Panc1 (cell line): Measurements from ENCODE around the gene TJP3. TPM values are rescaled to one million over a fixed set of nuclear protein-coding genes. Genes with fewer than 3 reads are reported as not detected.

Experiments used
- ATAC-seq: fragments of 200-7000 bp; cut with Tn5 transposase; 2 replicates; pipeline ENCODE4 v1.9.1; 2020; ENCODE audit warnings: mild to moderate bottlenecking, moderate library complexity
- BruUV-seq: library from RNA; stranded (reverse); fragments of 400-500 nt; replicated peaks from 2 replicates; lab custom pipeline; 2021; lab: Mats Ljungman, UMichigan
- CTCF ChIA-PET: fragments of 300-600 bp; sonication (Branson Sonifier 250); formaldehyde crosslinking; loops from one replicate; lab custom pipeline; 2022; ENCODE audit warnings: antibody characterized with exemption; lab: Charles Lee
- POLR2A ChIA-PET: fragments of 300-600 bp; sonication (Branson Sonifier 250); formaldehyde crosslinking; loops from one replicate; lab custom pipeline; 2022; ENCODE audit warnings: antibody characterized with exemption; lab: Charles Lee
- DNase-seq: peaks from one replicate; pipeline ENCODE4 v3.0.0-alpha.2; 2010; ENCODE audit warnings: low read depth, low spot score
- H3K27ac ChIP-seq: 2 replicates; pipeline ENCODE4 v1.5.1; 2011; ENCODE audit warnings: mild to moderate bottlenecking, low read length, inconsistent platforms
- H3K27me3 ChIP-seq: fragments of 200-500 bp; sonication (Bioruptor generic); 2 replicates; pipeline ENCODE4 v1.6.0; 2014; ENCODE audit warnings: low read length, inconsistent platforms; ENCODE audit not compliant: control insufficient read depth, insufficient read depth
- H3K36me3 ChIP-seq: fragments of 200-500 bp; sonication (Bioruptor generic); 2 replicates; pipeline ENCODE4 v1.5.1; 2014; ENCODE audit warnings: inconsistent platforms, mild to moderate bottlenecking, low read length, moderate library complexity; ENCODE audit not compliant: control insufficient read depth, insufficient read depth
- H3K4me1 ChIP-seq: 2 replicates; pipeline ENCODE4 v1.5.1; 2011; ENCODE audit warnings: inconsistent platforms, mild to moderate bottlenecking, low read length, moderate library complexity; ENCODE audit not compliant: control insufficient read depth, insufficient read depth
- H3K4me3 ChIP-seq, 2 experiments: 2 replicates each; pipeline ENCODE4 v1.5.1; 2011 to 2012; ENCODE audit warnings: low read depth in 2 of 2, low read length in 2 of 2, mild to moderate bottlenecking in 2 of 2, inconsistent platforms in 1 of 2, moderate library complexity in 1 of 2
- H3K9me3 ChIP-seq: fragments of 200-500 bp; sonication (Bioruptor generic); 2 replicates; pipeline ENCODE4 v1.5.1; 2014; ENCODE audit warnings: low read depth, mild to moderate bottlenecking, inconsistent platforms, low read length, moderate library complexity; ENCODE audit not compliant: control insufficient read depth, insufficient read depth
- POLR2AphosphoS5 ChIP-seq: IDR thresholded peaks from 2 replicates; pipeline ENCODE4 v1.6.1; 2012; ENCODE audit warnings: mild to moderate bottlenecking, low read depth, low read length, moderate library complexity
- SIN3A ChIP-seq: IDR thresholded peaks from 2 replicates; pipeline ENCODE4 v1.6.1; 2012; ENCODE audit warnings: low read depth, mild to moderate bottlenecking, low read length, moderate library complexity, borderline replicate concordance; ENCODE audit not compliant: insufficient read depth
- TCF7L2 ChIP-seq: IDR thresholded peaks from 2 replicates; pipeline ENCODE4 v1.6.1; 2011; ENCODE audit warnings: mild to moderate bottlenecking, low read depth, low read length, inconsistent platforms
- in situ Hi-C: cut with HindIII; loops from 2 replicates; pipeline ENCODE4 v1.10.0; 2016; ENCODE audit warnings: low sequenced_read_pairs, low pct_unique_long_range_greater_than_20kb
- intact Hi-C: fragments of 100-400 bp; cut with micrococcal nuclease; formaldehyde crosslinking; loops from one replicate; pipeline ENCODE4 v1.10.0; 2022; ENCODE audit not compliant: unreplicated experiment
- total RNA-seq: library from RNA; stranded (reverse); gene quantifications from one replicate; pipeline ENCODE4 v1.2.1, GENCODE V29; 2021; ENCODE audit not compliant: unreplicated experiment
- TF ChIP-seq, protein P1 (sequence below): fragments of 450-650 bp; IDR thresholded peaks from 2 replicates; pipeline ENCODE4 v1.5.1; 2017; ENCODE audit warnings: mild to moderate bottlenecking
- TF ChIP-seq, protein P2 (sequence below), 2 experiments: IDR thresholded peaks; 2 replicates each; pipeline ENCODE4 v1.6.1; 2011 to 2012; ENCODE audit warnings: low read depth in 2 of 2, control low read depth in 1 of 2, low read length in 1 of 2, mild to moderate bottlenecking in 1 of 2, moderate library complexity in 1 of 2; ENCODE audit not compliant: insufficient read depth in 1 of 2

TJP3 gene
- total RNA-seq, 1 experiment from 2014 or later, result 2.7 TPM

GRCh38 chr19:3736106-3736724 lies 28.0 kb downstream of the TJP3 start:
- Histone ChIP-seq H3K4me3 (no peak overlapping the region), H3K36me3 (no peaks in the 10 kb centered on the region), H3K27ac (no peak overlapping the region), H3K9me3 (no peaks in the 10 kb centered on the region), H3K27me3 (no peaks in the 10 kb centered on the region), H3K4me1 (no peaks in the 10 kb centered on the region)
- intact Hi-C loops (no loop called here), in situ Hi-C loops (no loop called here)
- TF ChIP-seq, protein P1, sequence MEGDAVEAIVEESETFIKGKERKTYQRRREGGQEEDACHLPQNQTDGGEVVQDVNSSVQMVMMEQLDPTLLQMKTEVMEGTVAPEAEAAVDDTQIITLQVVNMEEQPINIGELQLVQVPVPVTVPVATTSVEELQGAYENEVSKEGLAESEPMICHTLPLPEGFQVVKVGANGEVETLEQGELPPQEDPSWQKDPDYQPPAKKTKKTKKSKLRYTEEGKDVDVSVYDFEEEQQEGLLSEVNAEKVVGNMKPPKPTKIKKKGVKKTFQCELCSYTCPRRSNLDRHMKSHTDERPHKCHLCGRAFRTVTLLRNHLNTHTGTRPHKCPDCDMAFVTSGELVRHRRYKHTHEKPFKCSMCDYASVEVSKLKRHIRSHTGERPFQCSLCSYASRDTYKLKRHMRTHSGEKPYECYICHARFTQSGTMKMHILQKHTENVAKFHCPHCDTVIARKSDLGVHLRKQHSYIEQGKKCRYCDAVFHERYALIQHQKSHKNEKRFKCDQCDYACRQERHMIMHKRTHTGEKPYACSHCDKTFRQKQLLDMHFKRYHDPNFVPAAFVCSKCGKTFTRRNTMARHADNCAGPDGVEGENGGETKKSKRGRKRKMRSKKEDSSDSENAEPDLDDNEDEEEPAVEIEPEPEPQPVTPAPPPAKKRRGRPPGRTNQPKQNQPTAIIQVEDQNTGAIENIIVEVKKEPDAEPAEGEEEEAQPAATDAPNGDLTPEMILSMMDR, result no peak
- TF ChIP-seq TCF7L2 (no peak), POLR2AphosphoS5 (no peak), SIN3A (no peak)
- TF ChIP-seq, protein P2, sequence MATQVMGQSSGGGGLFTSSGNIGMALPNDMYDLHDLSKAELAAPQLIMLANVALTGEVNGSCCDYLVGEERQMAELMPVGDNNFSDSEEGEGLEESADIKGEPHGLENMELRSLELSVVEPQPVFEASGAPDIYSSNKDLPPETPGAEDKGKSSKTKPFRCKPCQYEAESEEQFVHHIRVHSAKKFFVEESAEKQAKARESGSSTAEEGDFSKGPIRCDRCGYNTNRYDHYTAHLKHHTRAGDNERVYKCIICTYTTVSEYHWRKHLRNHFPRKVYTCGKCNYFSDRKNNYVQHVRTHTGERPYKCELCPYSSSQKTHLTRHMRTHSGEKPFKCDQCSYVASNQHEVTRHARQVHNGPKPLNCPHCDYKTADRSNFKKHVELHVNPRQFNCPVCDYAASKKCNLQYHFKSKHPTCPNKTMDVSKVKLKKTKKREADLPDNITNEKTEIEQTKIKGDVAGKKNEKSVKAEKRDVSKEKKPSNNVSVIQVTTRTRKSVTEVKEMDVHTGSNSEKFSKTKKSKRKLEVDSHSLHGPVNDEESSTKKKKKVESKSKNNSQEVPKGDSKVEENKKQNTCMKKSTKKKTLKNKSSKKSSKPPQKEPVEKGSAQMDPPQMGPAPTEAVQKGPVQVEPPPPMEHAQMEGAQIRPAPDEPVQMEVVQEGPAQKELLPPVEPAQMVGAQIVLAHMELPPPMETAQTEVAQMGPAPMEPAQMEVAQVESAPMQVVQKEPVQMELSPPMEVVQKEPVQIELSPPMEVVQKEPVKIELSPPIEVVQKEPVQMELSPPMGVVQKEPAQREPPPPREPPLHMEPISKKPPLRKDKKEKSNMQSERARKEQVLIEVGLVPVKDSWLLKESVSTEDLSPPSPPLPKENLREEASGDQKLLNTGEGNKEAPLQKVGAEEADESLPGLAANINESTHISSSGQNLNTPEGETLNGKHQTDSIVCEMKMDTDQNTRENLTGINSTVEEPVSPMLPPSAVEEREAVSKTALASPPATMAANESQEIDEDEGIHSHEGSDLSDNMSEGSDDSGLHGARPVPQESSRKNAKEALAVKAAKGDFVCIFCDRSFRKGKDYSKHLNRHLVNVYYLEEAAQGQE (IDR thresholded peaks at IDR 0.05; ENCODE audit: insufficient read depth in 1 of 2, low read depth in 2 of 2, low read length in 1 of 2), result no peak
- no peak for ATAC-seq
- DNase-seq, result no peak
- ChIA-PET POLR2A (no interaction called here), CTCF (no interaction called here)
- no TSS peak for BruUV-seq

DNA sequence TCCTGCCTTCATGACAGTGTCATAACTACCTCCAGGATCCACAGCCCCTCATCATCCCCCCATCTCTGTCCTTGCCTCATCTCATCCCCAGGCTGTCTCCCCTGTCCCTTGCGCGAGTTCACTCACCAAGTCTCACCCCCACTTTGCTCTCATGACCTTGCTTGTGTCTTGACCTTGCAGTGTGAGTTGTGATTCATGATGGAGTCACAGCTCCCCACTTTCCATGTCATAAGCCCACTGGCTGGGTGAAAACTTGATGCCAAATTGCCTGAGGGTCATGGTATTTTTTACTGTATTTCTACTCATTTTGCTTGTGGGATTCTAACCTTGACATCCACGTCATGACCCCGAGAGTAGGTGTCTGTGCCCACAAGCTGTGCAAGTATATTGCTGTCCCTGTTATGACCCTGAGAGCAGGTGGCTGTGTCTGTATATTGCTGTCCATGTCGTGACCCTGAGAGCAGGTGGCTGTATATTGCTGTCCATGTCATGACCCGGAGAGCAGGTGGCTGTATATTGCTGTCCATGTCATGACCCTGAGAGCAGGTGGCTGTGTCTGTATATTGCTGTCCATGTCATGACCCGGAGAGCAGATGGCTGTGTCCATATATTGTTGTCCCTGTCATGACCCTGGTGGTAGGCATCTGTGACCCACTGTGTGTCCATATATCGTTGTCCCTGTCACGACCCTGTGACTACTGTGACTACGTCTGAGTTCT lies 29.5 kb downstream of the TJP3 start:
- ATAC-seq, result no peak
- CTCF ChIA-PET, result no interaction called here
- BruUV-seq, result no TSS peak

More for the DNA sequence above, 29.5 kb downstream of the TJP3 start:
- H3K27ac ChIP-seq, result no peak overlapping the region
- H3K4me1 ChIP-seq, result no peaks in the 10 kb centered on the region
- H3K27me3 ChIP-seq, result no peaks in the 10 kb centered on the region
- no peak for TF ChIP-seq POLR2AphosphoS5
- no peak for TF ChIP-seq SIN3A
- intact Hi-C loops, result no loop called here
- in situ Hi-C loops, result no loop called here
- no peaks in the 10 kb centered on the region for H3K36me3 ChIP-seq
- no peak overlapping the region for H3K4me3 ChIP-seq
- POLR2A ChIA-PET, result no interaction called here
- no peak for DNase-seq
- H3K9me3 ChIP-seq, result no peaks in the 10 kb centered on the region
